Activated CD4-positive, alpha-beta T cell treated with anti-CD3 and anti-CD28 coated beads, Interleukin-2, amount 50 U/mL, for 1 hour (primary cell): ENCODE results near the gene BRD4.
"Not testable (repeated sequence)": the region's sequence is repeated elsewhere in the genome, so short reads cannot be mapped to it uniquely, and the experiment has no call there.

Experiments used
- DNase-seq: peaks from one replicate; pipeline ENCODE4 v3.0.0-alpha.2; 2020

BRD4 gene

GRCh38 chr19:15358918-15359317 is 26.6 kb upstream of the BRD4 start:
- no peak for DNase-seq

DNA sequence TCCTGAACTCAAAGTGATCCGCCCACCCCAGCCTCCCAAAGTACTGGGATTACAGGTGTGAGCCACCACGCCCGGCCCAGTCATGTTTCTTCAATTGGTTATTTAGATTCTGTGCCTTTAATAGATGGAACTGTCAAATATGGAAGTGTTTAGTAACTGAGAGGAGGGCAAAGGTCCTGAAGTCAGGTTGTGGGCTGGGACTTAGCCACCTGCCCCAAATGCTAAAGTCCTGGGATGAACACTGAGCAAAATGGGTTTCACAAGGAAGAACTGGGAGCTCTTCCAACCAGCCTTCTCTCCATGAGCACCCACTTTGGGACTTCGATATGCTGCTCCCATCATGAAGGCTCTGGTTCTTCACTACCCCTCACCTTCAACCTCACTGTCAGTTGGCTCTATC is 25.6 kb upstream of the BRD4 start:
- DNase-seq = no peak

DNA sequence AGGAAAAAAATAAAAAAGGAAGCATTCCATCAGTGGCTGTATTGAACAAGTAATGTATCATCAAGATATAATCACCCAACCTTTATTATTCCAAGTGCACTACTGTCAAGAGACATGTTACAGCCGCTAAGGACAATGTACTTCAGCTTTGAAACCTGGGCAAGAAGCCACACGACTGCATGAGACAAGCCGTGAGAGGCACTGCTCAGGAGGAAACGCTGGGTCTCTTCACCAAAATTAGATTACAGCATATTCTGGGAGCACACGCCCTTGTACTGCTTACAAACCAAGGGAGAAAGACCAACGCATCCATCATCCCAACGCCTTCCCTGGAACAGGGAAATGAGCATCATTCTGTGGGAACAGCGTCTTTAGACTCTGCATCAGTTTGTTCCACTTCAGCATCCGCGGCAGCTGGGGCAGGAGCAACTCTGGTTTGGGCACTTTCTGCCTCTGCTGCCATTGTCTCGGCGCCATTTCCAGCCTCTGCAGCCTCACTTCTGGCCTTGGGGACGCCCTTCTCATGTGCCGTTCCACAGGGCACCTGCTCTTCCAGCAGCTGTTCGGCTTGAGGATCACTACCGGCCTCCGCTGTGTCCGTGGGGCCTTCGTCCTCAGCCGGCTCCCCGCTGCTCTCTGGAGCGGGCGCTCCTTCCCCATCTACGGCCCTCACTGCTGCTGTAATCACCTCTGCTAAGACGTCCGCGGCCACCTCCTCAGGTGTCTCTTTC is 22.4 kb upstream of the BRD4 start:
- no peak for DNase-seq

DNA sequence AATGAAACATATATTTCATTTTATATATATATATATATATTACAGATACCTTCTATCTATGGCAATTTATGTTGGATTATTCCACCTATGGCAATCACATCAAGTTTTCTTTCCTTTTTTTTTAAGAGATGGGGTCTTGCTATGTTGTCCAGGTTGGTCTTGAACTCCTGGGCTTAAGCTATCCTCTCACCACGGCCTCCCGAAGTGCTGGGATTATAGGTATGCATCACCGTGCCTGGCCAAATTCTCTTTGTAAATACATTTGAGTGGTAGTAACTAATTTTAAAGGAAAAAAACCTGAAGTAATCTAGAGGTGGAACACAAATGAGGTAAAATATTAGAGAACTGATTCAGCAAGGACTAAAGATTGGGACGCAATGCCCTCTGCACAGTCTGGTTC is 21.6 kb upstream of the BRD4 start:
- DNase-seq = no peak

GRCh38 chr19:15352535-15352934 is 20.2 kb upstream of the BRD4 start:
- not testable (repeated sequence) for DNase-seq

DNA sequence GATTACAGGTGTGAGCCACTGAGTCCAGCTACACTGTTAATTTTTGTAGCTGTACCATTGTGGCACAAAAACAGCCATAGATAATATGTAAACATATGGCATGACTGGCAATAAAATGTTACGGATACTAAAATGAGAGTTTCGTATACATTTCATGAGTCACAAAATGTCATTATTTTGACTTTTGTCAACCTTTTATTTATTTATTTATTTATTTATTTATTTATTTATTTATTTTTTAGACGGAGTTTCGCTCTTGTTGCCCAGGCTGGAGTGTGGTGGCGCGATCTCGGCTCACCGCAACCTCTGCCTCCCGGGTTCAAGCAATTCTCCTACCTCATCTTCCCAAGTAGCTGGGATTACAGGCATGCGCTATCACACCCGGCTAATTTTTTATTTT is 9.0 kb upstream of the BRD4 start:
- not testable (repeated sequence) for DNase-seq

- no peak for DNase-seq
Observed at GRCh38 chr19:15340086-15340485, 7.7 kb upstream of the BRD4 start.

DNA sequence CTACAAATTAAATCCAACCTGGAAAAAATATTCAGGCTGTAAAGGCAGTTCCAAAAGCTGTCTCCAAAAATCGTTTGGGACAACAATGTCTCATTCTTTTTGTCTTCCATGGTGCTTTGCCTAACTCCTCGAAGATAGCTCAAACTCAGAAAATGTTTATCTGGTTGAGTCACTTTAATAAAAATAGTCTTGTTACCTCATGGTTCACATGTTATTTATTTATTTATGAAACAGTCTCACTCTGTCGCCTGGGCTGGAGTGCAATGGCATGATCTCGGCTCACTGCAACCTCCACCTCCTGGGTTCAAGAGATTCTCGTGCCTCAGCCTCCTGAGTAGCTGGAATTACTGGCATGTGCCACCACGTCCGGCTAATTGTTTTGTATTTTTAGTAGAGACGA is 4.9 kb upstream of the BRD4 start:
- DNase-seq = no peak

DNA sequence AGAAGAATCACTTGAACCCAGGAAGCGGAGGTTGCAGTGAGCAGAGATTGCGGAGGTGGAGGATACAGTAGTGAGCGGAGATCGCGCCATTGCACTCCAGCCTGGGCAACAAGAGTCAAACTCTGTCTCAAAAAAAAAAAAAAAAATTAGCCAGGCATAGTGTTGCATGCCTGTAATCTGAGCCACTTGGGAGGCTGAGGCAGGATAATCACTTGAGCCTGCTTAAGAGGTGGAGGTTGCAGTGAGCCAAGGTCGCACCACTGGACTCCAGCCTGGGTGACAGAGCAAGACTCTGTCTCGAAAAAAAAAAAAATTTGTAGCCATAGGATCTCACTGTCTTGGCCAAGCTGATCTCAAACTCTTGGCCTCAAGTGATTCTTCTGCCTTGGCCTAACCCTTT is 3.7 kb upstream of the BRD4 start:
- not testable (repeated sequence) for DNase-seq

GRCh38 chr19:15331419-15332310 is 674 bp downstream of the BRD4 start:
- DNase-seq = peak; percentile 45

GRCh38 chr19:15330801-15331418 is 1.4 kb downstream of the BRD4 start:
- no peak for DNase-seq

GRCh38 chr19:15328312-15328711 is 4.0 kb downstream of the BRD4 start:
- DNase-seq = no peak

DNA sequence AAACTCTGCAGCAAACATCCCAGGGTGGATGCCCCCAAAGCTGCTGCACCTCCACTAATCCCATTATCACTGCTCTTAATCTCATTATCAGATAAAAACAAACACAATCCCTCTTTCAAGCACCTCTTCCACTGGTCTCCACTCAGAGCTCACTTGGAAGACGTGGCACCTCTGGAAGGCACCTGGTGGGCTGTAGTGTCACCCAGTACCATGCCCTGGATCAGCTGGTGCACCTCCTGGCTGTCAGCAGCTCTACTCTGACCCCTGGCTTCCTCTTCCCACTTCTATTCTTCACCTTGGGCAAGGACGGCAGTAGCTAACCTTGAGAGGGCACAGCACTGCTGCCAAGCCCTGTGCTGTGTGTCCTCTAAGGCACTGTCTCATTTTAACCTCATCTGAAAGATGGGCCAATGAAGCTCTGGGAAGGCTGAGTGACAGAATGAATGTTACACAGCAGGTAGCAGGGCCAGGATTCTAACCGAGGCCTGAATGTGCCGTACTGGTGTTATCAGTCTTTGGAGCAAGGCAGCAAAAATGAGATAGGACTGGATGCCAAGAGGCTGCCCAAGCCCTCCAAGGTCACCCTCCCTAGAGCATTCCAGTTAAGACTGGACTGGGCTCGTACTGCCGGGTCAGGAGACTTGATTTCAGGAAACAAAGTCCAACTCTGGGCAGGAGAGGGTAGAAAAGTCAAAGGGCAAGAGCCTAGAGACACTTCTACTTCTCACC is 7.4 kb downstream of the BRD4 start:
- no peak for DNase-seq

DNA sequence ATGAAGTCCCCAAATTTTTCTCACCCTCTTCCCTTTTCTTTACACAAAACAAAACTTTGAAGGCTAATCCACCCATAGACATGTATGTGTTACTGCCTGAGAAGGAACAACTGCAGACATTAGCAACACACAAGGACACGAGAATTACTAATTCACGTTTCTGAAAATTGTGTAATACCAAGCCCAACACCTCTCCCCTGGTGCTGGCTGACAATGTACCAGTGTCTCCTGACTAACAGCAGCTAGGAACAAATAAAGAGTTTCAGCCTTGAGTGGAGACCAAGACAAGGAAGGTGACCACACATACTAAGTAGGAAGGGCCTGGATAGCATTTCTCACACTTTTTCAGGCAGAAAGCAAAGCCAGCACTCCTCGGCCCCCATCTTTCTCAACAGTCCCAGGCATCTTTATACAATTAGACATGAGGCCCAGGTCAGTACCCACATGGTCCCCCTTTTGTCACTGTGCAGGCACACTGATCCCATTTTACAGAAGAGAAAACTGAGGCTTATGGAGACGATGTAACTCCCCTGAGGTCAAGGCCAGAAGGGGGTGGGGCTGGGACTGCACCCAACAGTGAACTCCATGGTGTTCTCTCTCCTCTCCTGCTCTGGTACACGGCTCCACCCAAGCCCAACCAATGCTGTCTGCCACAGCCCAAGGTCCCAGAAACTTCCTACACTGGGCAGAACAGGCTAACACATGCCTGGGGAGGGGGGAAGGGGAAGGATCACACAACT is 8.7 kb downstream of the BRD4 start:
- no peak for DNase-seq

DNA sequence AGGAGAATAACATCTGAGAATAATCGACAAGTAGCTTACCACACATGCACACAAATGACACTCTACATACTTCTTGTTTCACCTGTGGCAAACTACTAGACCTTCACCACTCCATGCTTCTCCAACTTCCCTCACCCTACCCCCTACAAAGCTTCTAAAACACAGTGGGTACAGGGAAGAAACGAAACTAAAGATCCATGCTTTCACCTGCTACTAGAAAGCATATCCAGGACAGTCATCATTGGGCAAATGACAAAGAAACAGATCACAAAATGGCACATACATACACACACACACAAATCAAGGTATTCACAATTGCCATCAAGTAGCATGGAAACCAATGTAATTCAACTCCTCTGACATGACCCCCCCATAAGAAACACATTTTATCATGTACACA is 10.6 kb downstream of the BRD4 start:
- no peak for DNase-seq

- DNase-seq = no peak
Observed at GRCh38 chr19:15320116-15320515, 12.2 kb downstream of the BRD4 start.

- no peak for DNase-seq
Observed at GRCh38 chr19:15318241-15318691, 14.1 kb downstream of the BRD4 start.

DNA sequence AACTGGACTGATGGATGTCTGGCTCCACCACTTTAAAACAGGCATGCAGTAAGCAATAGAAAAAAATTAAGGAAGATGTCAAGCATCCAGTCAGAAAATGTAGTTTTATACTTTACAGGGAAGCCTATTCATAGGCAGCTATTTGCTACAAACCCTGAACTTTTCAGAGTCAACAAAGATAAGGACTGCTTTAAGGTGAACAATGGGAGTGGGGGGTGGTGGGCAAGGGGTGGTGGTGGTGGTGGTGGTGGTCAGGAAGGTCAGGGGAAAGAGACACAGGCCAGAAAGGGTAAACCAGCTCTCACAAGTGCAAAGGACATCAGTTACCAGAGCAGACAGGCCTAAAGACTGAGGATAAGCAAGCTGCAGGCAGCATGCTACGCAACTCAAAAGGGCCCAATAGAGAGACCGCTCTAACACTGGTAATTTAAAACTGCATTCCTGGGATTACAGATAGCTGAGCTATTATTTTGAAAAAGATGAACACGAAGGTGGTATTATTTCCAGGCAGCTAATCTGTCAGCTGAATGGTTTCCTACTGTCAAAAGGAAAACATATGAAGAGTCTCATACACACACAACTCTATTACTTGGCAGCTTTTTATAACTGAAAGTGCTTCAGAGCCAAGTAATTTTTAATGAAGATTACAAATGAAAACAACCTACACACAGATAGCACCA is 14.8 kb downstream of the BRD4 start:
- no peak for DNase-seq

DNA sequence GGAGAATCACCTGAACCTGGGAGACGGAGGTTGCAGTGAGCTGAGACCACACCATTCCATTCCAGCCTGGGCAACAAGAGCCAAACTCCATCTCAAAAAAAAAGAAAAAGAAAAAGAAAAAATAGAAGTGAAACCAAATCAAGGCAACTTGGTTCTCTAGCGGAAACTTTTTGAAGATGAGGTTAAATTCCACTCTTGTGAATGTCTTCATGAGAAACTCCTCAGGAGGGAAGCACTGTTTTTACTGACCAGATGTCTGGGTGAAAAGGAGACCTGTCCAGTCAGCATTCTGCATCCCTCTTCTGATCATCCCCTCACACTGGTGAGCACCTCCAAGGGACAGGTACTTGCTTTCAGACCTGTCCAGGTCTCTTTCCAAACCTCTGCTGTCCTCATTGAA is 15.8 kb downstream of the BRD4 start:
- no peak for DNase-seq

- DNase-seq = no peak
Observed at GRCh38 chr19:15315101-15315500, 17.2 kb downstream of the BRD4 start.

- DNase-seq = no peak
Observed at GRCh38 chr19:15313649-15314279, 18.6 kb downstream of the BRD4 start.
